Skeletal muscle tissue (tissue), 4 donors: ENCODE data around the gene TPD52L2. TPM values are rescaled to one million over a fixed set of nuclear protein-coding genes. Genes with fewer than 3 reads are reported as not detected.

ENCODE experiments used
- H3K27ac ChIP-seq: one replicate; pipeline ENCODE4 v1.7.0; 2013; ENCODE audit warnings: mild to moderate bottlenecking, low read depth, low read length, inconsistent platforms
- H3K27me3 ChIP-seq, 3 donors: one replicate each; pipeline ENCODE4 v1.7.0; 2013; ENCODE audit warnings: low read length in 3 of 3; ENCODE audit not compliant: control insufficient read depth in 3 of 3, insufficient read depth in 3 of 3
- H3K36me3 ChIP-seq, 3 donors: one replicate each; pipeline ENCODE4 v1.7.0; 2013; ENCODE audit warnings: low read length in 3 of 3; ENCODE audit not compliant: control insufficient read depth in 3 of 3, insufficient read depth in 3 of 3
- H3K4me1 ChIP-seq, 3 donors: one replicate each; pipeline ENCODE4 v1.7.0; 2013; ENCODE audit warnings: low read length in 3 of 3, mild to moderate bottlenecking in 3 of 3; ENCODE audit not compliant: control insufficient read depth in 3 of 3, insufficient read depth in 3 of 3
- H3K4me3 ChIP-seq, 3 donors: one replicate each; pipeline ENCODE4 v1.7.0; 2013; ENCODE audit warnings: low read length in 3 of 3
- H3K9ac ChIP-seq, 3 donors: one replicate each; pipeline ENCODE4 v1.7.0; 2013; ENCODE audit warnings: low read length in 3 of 3, mild to moderate bottlenecking in 3 of 3, moderate library complexity in 2 of 3, low read depth in 1 of 3
- H3K9me3 ChIP-seq, 3 donors: one replicate each; pipeline ENCODE4 v1.7.0; 2013; ENCODE audit warnings: low read length in 3 of 3; ENCODE audit not compliant: control insufficient read depth in 3 of 3
- total RNA-seq: library from RNA; depleted of rRNA; stranded (reverse); fragments of >200 nt; gene quantifications from one replicate; pipeline ENCODE4 v1.2.3, GENCODE V29; 2014
- donor health status: Osteomylitis.

Gene TPD52L2
- total RNA-seq, 1 donor from 2014 or later, result 29.2 TPM

DNA sequence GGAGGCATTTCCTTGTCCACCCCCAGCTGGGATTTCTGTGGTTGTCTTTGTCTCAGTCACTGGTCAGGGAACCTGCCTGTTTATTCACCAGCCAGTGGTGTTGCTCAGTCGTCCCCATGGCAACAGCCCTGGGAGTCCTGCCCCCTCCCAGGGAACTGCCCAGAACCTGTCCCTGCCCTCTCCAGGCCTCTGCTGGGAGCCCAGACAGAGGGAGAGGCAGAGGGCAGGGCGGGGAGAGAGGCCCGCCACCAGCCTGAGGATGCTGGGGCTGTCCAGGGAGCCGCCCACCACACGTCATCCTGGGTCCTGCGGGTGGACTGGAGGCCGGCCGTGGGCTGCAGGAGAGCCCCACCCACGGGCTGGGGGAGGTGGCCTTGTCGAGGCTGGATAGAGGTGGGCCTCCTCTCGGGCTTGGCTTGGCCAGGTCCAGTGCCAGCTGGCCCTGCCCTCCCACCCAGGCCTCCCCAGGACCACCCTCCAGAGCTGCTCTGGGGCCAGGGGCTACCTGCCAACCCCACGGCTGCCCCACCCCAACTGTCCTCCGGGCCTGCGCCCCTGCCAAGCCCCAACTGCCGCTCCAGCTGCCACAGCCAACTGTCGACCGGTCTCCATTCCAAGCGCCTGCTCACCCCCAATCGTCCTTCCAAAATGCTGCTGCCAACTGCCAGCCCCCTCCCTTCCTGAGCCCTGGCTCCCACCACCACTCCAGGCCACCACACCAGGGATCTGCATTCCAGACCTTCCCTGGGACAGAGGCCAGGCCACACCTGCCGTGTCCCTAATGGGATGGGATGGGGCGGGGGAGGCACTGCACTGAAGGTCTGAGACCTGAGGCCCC lies 29.8 kb upstream of the TPD52L2 start:
- H3K27ac ChIP-seq, result no peak overlapping the region
- H3K36me3 ChIP-seq, result no peaks in the 10 kb centered on the region
- H3K4me3 ChIP-seq, result no peak overlapping the region
- peak overlapping the region in 2 of 3 donors; percentile 23 to 25 for H3K9ac ChIP-seq
- no peaks in the 10 kb centered on the region for H3K9me3 ChIP-seq
- peaks cover 12 to 24% (median 21%) of the 10 kb centered on the region in 3 donors for H3K4me1 ChIP-seq
- no peaks in the 10 kb centered on the region for H3K27me3 ChIP-seq

DNA sequence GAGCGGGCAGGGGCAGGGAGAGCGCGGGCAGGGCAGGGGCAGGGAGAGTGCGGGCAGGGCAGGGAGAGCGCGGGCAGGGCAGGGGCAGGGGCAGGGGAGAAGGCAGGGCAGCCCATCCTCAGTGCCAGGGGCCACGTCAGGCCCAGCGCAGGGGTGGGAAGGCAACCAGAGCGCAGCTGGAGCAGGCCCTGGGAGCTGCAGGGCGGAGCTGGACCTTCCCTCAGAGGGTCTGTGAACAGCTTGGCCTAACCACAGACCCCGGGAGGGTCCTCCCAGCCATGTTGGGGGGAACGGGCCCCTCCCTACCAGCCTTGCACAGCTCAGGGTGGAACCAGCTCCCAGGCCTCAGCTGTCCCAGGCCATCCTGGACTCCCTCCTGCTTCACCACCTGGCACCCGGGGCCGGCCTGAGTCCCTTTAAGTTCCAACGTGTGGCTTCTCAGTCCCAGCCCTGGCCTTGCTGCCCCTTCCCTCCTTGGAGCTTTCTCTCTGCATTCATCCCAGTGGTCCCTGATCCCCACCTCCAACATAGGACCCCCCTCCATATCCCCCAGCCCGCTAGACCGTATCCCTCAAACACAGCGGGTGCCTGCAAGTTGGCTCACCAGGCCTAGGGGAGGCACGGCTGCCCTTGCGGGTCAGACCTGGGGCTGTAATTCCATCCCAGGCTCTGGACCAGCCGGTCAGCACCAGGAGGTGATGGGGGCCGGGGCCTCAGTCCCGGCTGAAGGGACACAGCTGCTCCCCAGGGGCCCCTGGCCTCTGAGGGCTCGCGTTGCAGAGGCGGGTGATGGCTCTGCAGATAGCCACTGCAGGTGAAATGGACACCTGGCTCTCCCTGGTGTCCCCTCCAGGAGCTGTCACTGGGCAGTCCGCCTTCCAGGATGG lies 28.4 kb upstream of the TPD52L2 start:
- Histone ChIP-seq H3K9me3 (no peaks in the 10 kb centered on the region), H3K9ac (no peak overlapping the region), H3K4me3 (no peak overlapping the region), H3K4me1 (peaks cover 12 to 24% (median 21%) of the 10 kb centered on the region in 3 donors), H3K36me3 (no peaks in the 10 kb centered on the region), H3K27ac (no peak overlapping the region), H3K27me3 (no peaks in the 10 kb centered on the region)

DNA sequence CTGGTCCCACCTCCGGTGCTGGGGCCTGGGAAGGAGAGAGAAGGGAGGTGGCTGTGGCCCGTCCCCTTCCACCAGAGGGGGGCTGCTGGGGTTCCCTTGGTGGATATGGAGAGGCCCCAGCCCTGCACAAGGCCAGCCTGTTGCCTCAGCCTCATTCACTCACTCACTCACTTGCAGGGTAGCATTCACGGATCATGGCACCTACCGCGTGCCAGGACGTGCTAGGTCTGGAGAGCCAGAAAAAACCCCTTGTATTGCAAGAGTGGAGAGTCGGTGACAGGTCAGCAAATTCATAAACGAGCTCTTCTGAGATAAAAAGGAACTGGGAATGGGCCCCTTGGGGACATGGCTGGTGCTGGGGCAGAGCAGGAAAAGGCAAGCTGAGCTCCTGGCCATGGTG lies 27.6 kb upstream of the TPD52L2 start:
- no peak overlapping the region for H3K27ac ChIP-seq
- peaks cover 12 to 24% (median 21%) of the 10 kb centered on the region in 3 donors for H3K4me1 ChIP-seq

DNA sequence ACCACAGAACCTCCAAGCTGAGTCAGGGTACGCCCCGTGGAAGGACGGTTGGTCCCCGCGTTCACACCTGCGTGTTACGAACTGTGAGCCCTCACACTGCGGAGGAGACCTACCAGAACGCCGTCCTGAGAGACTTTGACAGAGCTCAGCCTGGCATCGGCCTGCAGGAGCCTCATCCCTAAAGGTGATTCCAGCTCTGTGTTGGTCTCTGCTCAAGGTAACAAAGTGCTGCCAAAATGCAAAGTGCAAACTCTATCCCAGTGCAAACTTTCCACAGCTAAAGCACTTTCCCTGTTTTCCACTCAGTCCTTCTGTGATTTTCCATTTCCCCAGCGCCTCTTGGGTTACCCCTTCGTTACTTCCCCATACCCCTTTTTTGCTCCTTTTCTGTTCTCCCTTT lies 25.4 kb upstream of the TPD52L2 start:
- Histone ChIP-seq H3K27ac (no peak overlapping the region), H3K9ac (no peak overlapping the region), H3K9me3 (no peaks in the 10 kb centered on the region), H3K36me3 (no peaks in the 10 kb centered on the region), H3K4me3 (no peak overlapping the region), H3K27me3 (peaks cover 0 to 7% (median 0%) of the 10 kb centered on the region in 3 donors), H3K4me1 (peaks cover 1 to 9% (median 9%) of the 10 kb centered on the region in 3 donors)

More for the DNA sequence above, 27.6 kb upstream of the TPD52L2 start:
- Histone ChIP-seq H3K27me3 (no peaks in the 10 kb centered on the region), H3K4me3 (no peak overlapping the region), H3K36me3 (no peaks in the 10 kb centered on the region), H3K9me3 (no peaks in the 10 kb centered on the region), H3K9ac (no peak overlapping the region)

DNA sequence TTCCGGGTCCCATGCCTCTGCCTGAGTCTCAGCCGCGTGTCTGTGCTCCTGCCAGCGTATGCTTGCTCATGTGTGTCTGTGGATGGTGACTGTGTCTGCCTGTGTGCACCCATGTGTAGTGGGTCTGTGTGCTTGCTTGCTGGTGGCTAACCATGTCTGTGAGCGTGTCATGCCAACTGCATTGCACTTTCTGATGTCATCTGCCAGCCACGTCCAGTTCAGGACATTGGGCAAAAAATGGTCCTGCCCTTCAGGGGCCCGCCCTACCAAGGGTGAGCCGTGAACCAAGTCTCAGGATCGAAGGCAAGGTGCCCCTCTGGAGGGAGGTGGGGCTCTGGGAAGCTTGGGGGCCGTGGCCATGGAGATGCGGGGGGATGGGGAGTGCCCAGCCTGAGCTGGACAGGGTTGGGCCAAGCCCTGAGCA lies 24.7 kb upstream of the TPD52L2 start:
- Histone ChIP-seq H3K9me3 (no peaks in the 10 kb centered on the region), H3K27ac (no peak overlapping the region), H3K9ac (no peak overlapping the region), H3K4me3 (no peak overlapping the region), H3K27me3 (peaks cover 4 to 7% (median 4%) of the 10 kb centered on the region in 3 donors), H3K36me3 (no peaks in the 10 kb centered on the region), H3K4me1 (peaks cover 0 to 9% (median 9%) of the 10 kb centered on the region in 3 donors)

DNA sequence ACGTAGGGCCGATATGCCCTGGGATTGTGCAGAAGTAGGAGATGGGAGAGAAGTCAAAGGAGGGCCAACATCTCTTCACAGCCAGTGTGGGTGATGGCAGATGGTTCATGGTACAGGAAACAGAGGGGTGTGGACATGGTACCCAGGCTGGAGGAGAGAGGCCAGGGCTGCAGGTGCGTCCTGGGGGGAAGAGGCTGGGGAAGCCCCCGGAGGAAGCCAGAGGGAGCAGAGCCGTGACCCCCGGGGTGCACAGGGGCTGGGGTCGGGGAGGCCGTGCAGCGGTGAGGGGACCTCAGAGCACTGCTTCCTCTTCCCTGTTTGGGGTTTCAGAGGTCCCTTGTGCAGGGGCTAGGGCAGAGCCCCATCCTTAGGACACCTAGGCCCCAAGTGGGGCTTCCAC lies 22.8 kb upstream of the TPD52L2 start:
- H3K9me3 ChIP-seq, result no peaks in the 10 kb centered on the region
- H3K4me3 ChIP-seq, result no peak overlapping the region
- no peak overlapping the region for H3K27ac ChIP-seq
- peaks cover 4 to 8% (median 7%) of the 10 kb centered on the region in 3 donors for H3K27me3 ChIP-seq
- no peaks in the 10 kb centered on the region for H3K36me3 ChIP-seq
- H3K4me1 ChIP-seq, result peaks cover 13 to 21% (median 21%) of the 10 kb centered on the region in 3 donors
- no peak overlapping the region for H3K9ac ChIP-seq

DNA sequence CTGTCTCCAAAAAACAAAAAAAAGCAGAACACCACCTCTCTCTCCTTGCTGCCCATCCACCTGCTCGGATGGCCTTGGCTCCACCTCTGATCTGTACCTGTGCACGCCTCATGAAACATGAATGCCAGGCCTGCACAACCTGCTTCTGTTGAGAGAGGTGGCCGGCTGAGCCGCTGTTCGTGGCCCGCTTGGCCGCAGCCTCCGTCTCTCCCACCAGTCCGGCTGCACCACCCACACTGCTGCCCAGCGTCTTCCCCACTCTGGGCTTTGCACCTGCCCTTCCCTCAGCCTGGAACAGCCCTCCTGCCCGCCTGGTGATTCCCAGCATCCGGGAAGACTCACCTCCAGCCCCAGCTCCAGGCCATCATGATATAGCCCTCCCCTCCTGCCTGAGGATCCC lies 21.8 kb upstream of the TPD52L2 start:
- no peaks in the 10 kb centered on the region for H3K9me3 ChIP-seq
- H3K9ac ChIP-seq, result no peak overlapping the region
- peaks cover 17 to 29% (median 28%) of the 10 kb centered on the region in 3 donors for H3K4me1 ChIP-seq
- no peak overlapping the region for H3K4me3 ChIP-seq
- no peak overlapping the region for H3K27ac ChIP-seq
- no peaks in the 10 kb centered on the region for H3K36me3 ChIP-seq
- peaks cover 4 to 9% (median 7%) of the 10 kb centered on the region in 3 donors for H3K27me3 ChIP-seq

DNA sequence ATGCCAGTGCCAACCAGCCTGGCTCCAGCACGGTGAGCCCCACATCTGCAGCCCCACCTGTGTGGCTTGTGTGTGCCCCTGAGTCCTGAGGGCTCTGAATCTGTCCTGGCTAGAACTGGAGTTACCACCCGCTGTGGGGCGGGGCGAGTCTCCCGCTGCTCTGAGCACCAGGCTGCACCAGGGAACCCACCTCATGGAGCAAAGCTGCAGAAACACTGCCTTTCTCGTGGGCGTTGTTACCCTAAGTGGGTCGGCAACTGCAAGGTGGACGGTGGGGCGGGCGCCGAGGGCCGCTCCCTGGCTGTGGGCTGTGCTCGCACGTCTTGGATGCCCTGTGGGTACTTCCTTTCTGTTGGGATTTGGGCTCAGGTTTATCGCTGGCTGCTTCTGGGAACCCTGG lies 21.3 kb upstream of the TPD52L2 start:
- H3K4me1 ChIP-seq, result peaks cover 17 to 33% (median 32%) of the 10 kb centered on the region in 3 donors
- peaks cover 4 to 9% (median 7%) of the 10 kb centered on the region in 3 donors for H3K27me3 ChIP-seq
- H3K27ac ChIP-seq, result no peak overlapping the region

DNA sequence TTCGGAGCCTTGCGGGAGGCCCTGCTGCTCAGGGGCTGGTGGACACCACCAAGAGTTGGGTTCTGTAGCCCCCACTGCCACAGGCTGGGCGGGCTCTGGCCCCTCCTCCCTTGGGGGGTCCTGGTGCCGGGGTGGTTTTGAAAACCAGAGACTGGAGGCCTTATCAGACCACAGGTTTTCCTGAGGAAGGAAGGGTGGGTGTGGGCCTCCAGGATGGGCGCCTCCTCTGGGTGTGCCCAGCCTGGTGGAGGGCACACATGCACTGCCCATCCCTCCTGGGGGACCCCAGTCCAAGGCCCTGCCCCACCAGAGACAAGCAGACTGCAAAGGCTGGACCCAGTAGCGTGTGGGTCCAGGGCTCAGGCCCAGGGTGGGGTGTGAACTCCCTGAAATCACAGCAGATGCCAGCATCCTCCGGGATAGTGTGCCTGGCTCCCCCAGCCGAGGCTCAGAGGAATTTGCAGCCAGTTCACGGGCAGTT lies 20.5 kb upstream of the TPD52L2 start:
- no peak overlapping the region for H3K4me3 ChIP-seq
- H3K27me3 ChIP-seq, result peaks cover 4 to 9% (median 7%) of the 10 kb centered on the region in 3 donors
- peaks cover 17 to 36% (median 32%) of the 10 kb centered on the region in 3 donors for H3K4me1 ChIP-seq
- H3K9me3 ChIP-seq, result no peaks in the 10 kb centered on the region
- H3K36me3 ChIP-seq, result no peaks in the 10 kb centered on the region
- no peak overlapping the region for H3K9ac ChIP-seq
- no peak overlapping the region for H3K27ac ChIP-seq

More for the DNA sequence above, 21.3 kb upstream of the TPD52L2 start:
- Histone ChIP-seq H3K36me3 (no peaks in the 10 kb centered on the region), H3K9me3 (no peaks in the 10 kb centered on the region), H3K9ac (no peak overlapping the region), H3K4me3 (no peak overlapping the region)
